DMS53 treated with DMSO at 0.1 percent for 48 hours (cell line): ENCODE measurements around the gene MSMB.
A peak's percentile ranks its signal among the peaks of the same experiment; 100 is the strongest.
"Not testable (repeated sequence)": the region's sequence is repeated elsewhere in the genome, so short reads cannot be mapped to it uniquely, and the experiment has no call there.

ENCODE experiments used
- DNase-seq: peaks from one replicate; lab custom pipeline; 2025; ENCODE audit not compliant: unreplicated experiment; lab: John Stamatoyannopoulos, UW

The MSMB gene

GRCh38 chr10:46046261-46046660 is at the start of gene MSMB:
Gene MSMB, minus strand, starts transcription at chr10:46046269. Its CDS starts 32 bp downstream, at chr10:46046237.
- peak; percentile 39 for DNase-seq

- no peak for DNase-seq
These were observed 49.1 kb upstream of the MSMB start for GRCh38 chr10:46094931-46095750.

DNA sequence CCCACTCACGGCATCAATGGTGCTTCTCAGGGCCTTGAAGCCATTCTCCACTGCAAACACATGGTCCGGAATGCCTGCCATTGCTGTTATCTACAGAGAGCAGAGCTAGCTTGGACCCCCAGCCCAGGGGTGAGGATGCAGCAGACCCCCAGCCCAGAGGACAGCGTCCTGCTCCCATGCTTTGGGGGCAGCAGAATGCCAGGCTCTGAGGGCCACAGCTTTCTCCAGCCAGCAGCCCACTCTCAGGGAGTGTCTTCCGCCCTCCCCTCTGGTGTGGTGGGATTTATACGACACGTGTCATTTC is 48.1 kb upstream of the MSMB start:
- DNase-seq = no peak

GRCh38 chr10:46093316-46094196 is 47.5 kb upstream of the MSMB start:
- not testable (repeated sequence) for DNase-seq

GRCh38 chr10:46092524-46093081 is 46.5 kb upstream of the MSMB start:
- peak; percentile 26 for DNase-seq

DNA sequence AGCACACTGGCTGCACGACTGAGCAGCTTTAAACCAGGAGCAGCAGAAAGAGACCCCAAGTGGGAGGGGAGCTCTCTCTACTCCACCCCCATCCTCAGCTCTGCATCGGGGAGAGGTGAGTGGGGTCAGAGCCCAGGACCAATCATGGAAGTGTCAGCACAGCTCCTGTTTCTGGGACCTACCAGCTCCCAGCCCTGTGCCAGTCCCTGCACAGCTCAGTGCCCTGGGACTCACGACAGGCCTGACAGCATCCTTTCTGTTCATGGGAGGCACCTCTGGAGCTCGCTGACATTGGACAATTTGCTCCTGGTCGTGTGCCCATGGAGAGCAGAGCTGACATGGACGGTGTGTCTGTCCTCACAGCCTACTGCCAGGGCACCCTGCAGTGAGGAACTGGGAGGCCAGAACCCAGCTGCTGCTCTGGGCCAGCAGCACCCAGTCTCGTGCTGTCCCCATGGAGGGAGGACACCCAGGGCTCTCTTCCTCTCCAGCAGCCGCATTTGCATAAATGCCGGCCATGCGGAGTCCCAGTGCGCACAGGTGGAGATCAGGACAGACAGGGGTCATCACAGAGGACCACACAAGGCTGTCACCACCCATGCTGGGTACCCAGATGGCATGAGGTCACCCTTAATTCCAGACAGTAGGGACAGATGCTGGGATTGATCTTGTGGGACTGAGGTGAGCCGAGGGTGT is 45.9 kb upstream of the MSMB start:
- no peak for DNase-seq

DNA sequence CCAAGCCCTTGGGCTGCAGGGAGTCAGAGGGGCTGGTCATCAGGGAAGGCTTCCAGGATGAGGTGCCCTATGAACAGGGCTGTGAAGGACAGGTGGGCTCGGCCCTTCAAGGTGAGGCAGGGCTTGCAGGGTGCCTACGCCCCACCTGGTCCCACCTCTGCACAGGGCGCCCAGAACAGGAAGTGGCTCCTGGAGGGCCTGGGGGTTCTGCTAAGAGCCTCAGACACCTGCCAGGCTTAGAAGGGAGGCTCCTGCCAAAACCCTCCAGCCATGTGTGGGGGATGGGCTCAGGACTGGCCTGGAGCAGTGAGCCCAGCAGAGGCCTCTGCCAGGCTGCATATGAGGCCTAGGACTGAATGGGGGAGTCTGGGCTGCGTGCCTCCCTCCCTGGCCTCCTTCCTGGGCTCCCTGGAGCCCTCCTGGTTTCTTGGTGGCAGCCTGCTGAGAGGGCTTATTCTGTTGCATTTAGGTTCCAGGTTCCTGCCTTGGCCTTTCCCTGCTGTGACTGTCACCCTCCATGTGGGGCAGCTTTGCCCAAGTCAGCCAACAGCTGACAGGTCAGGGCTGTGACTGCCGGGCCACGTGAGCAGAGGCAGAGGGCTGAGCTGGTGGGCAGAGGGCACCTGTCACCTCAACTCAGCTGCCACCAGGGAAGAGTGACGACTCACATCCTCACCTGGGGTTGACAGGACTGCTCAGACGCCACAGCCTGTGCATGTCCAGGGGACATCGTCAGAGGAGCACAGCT is 45.2 kb upstream of the MSMB start:
- no peak for DNase-seq

DNA sequence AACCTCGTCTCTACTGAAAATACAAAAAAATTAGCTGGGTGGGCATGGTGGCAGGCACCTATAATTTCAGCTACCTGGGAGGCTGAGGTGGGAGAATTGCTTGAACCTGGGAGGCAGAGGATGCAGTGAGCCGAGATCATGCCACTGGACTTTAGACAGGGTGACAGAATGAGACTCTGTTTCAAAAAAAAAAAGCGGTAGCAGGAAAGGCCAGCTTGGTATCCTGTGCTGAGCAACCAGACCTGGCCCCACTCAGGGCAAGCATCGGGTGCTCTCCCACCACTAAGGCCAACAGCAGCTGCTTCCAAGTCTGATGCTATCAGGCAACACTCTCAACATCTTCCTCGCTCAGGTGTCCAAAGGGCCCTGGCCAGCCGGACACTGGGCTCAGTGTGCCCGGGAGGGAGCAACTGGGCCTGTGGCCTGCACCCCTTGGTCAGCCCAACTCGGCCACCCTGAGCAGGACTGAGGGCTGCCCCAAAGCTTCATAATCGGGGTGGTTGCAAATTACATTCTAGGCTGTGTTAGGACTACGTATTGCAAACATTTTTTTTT is 44.3 kb upstream of the MSMB start:
- DNase-seq = no peak

- DNase-seq = not testable (repeated sequence)
These were observed 41.3 kb upstream of the MSMB start for GRCh38 chr10:46087381-46087780.

GRCh38 chr10:46084321-46085165 is 38.5 kb upstream of the MSMB start:
- no peak for DNase-seq

DNA sequence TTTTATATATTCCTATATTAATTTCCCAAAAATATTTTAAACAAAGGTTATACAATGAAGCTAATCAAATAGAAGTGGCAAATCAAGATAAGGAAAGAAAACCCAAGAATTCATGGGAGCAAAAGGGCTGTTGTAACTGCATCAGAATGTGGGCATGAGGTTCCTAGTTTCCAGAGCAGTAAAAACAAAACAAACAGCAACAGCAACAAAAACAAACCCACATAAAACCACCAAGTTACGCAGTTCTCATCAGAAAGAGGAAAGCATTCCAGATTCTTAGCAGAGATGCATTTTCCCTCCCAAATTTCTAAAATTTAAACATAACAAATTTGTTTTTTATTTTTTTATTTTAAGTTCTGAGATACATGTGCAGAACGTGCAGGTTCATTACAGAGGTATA is 34.8 kb upstream of the MSMB start:
- DNase-seq = no peak

DNA sequence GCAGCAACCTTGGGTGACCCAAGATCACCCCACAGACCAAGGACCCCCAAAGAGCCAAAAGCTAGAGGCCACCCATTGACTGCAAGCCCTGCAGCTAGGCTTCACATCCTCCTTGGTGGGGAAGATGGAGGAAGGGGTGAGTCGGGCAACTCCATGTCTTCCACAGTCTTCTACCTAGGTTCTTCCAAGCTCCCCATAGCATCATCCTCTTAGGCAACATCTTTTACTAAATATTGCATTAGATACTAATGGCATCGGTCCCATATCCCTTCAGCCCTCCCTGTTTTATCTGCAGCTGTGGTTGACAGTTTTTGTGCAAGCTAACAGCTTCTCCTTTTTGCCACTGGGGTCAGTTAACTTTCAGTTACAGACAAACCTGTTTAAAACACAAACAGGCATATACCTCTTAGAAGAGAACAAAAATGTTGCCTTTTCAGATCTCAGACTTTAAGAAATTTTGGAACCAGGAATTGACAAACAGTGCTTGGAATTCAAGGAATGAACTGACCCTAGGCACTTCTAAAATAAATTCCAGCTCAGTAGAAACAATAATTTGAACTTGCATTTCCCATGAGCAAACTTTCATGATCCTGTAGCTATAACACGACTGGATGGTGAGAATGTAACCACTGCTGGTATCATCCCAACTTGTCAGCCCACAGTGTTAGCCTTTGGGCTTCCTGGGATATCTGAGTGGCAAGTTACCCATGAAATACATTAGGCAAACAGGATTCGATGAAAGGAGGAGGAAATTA is 33.9 kb upstream of the MSMB start:
- DNase-seq = no peak

DNA sequence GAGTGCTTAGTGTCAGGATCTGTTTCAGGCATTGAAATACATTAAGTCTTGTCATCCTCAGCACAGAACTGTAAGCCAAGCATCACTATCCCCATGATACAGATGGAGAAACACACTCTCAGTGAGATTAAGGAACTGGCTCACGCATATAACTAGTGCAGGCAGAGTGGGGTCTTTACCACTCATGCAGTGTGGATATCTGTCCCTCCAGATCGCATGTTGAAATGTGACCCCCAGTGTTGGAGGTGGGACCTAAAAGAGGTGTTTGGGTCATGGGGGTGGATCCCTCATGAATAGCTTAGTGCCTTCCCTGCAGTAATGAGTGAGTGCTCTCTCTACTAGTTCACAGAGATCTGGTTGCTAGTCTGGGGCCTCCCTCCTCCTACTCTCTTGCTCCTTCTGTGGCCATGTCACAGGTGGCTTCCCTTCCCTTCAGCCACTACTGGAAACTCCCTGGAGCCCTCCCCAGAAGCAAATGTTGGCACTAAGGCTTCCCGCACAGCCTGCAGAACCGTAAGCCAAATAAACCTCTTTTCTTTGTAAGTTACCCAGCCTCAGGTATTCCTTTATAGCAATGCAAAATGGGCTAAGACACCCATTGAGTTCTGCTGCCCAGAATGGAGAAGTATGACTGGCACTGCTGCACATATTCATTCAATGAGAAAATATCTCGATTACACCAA is 31.8 kb upstream of the MSMB start:
- no peak for DNase-seq

DNA sequence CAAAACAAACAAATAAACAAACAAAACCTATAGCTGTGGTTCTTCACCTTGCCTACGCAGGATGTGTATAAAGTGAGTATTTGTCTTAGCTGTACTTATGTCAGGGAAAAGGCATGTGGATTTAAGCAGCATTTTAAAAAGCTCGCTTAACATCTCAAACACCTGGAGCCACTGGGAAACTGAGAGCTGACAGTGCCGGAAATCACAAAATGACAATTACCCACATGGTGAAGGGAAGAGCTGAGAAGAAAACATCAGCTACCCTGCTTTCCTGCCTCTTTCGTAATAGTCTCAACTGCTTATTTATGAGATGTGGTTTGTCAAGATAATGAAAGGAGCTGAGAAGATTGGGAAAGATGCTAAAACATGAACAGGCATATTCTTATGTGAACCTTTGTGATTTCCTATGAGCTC is 31.1 kb upstream of the MSMB start:
- no peak for DNase-seq

- no peak for DNase-seq
These were observed 29.8 kb upstream of the MSMB start for GRCh38 chr10:46075869-46076268.

DNA sequence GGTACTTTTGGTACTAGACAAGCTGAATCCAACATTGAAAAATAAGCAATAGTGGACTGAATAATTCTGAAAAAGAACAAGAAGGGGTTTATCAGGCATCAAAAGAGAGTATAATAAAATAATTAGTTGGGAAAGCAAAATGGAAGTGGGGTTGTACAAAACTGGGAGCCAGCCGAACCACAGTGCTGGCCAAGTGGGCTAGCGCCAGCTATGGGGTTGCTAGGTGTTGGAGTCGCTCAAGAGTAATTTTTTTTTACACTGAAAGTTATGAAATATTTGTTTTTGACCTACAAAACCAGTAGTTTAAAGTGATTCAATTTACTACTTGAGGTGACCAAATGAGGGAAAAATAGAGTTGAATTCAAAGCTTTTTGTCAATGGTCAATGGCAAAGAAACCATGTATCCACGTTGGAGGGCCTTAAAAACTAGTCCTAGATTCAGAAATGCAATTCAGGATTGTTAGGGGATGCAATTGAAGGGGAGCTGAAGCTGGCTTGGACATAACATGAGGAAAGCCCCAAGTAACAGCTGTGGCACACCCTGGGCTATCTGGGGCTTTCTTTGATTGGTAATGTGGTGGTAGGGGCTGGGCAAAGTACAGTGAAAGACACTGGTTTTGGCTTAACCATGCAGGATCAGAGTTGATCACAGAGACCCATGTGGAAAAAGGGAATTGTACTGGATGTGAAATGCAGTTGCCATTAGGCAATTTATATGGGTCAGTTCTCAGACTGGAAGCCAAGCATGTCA is 28.3 kb upstream of the MSMB start:
- no peak for DNase-seq

GRCh38 chr10:46073564-46073963 is 27.5 kb upstream of the MSMB start:
- no peak for DNase-seq
